Smooth muscle cell (in vitro differentiated cells): ENCODE data around the gene SHANK1. TPM values are rescaled to one million over a fixed set of nuclear protein-coding genes. Genes with fewer than 3 reads are reported as not detected.
"Not testable (repeated sequence)": the region's sequence is repeated elsewhere in the genome, so short reads cannot be mapped to it uniquely, and the experiment has no call there.

Experiments
- DNase-seq: peaks from one replicate; lab custom pipeline; 2025; ENCODE audit not compliant: unreplicated experiment; lab: John Stamatoyannopoulos, UW
- H2AFZ ChIP-seq: fragments of 200-600 bp; sonication (generic); 2 replicates; pipeline ENCODE4 v1.6.0; 2016; ENCODE audit warnings: antibody characterized with exemption, low read depth, mild to moderate bottlenecking
- H3F3A ChIP-seq: fragments of 200-600 bp; sonication (generic); 2 replicates; pipeline ENCODE4 v1.6.0; 2017; ENCODE audit warnings: antibody characterized with exemption, low read depth
- H3K27ac ChIP-seq: fragments of 200-600 bp; sonication (generic); 2 replicates; pipeline ENCODE4 v1.5.1; 2016; ENCODE audit warnings: low read depth, mild to moderate bottlenecking
- H3K27me3 ChIP-seq: fragments of 200-600 bp; sonication (generic); 2 replicates; pipeline ENCODE4 v1.6.1; 2016; ENCODE audit warnings: low read depth, mild to moderate bottlenecking
- H3K36me3 ChIP-seq: fragments of 200-600 bp; sonication (generic); 2 replicates; pipeline ENCODE4 v1.5.1; 2016; ENCODE audit warnings: low read depth
- H3K4me1 ChIP-seq: fragments of 200-600 bp; sonication (generic); 2 replicates; pipeline ENCODE4 v1.5.1; 2016; ENCODE audit warnings: low read depth
- H3K4me2 ChIP-seq: fragments of 200-600 bp; sonication (generic); 2 replicates; pipeline ENCODE4 v1.6.0; 2016; ENCODE audit warnings: mild to moderate bottlenecking
- H3K4me3 ChIP-seq: fragments of 200-600 bp; sonication (generic); 2 replicates; pipeline ENCODE4 v1.5.1; 2016; ENCODE audit warnings: mild to moderate bottlenecking
- H3K79me2 ChIP-seq: fragments of 200-600 bp; sonication (generic); 2 replicates; pipeline ENCODE4 v1.6.0; 2016; ENCODE audit warnings: low read depth, mild to moderate bottlenecking
- H3K9ac ChIP-seq: fragments of 200-600 bp; sonication (generic); 2 replicates; pipeline ENCODE4 v1.6.0; 2016; ENCODE audit warnings: low read depth
- H3K9me3 ChIP-seq: fragments of 200-600 bp; sonication (generic); replicated peaks from 2 replicates; pipeline ENCODE4 v1.5.1; 2016; ENCODE audit warnings: low read depth
- H4K20me1 ChIP-seq: fragments of 200-600 bp; sonication (generic); 2 replicates; pipeline ENCODE4 v1.6.0; 2016; ENCODE audit warnings: low read depth
- CTCF ChIP-seq: fragments of 200-600 bp; sonication (generic); IDR thresholded peaks from 2 replicates; pipeline ENCODE4 v1.5.1; 2017; ENCODE audit warnings: borderline replicate concordance, mild to moderate bottlenecking, antibody characterized with exemption; ENCODE audit not compliant: insufficient read depth, poor library complexity, severe bottlenecking
- WGBS: methylation state at CpG from one replicate; pipeline ENCODE4 v1.1.7; 2016; ENCODE audit warnings: low lambda C conversion rate; 5-methylcytosine and 5-hydroxymethylcytosine counted together
- polyA plus RNA-seq: library from polyadenylated mRNA; unstranded; fragments of >200 nt; fragmentation: Nextera tagmentation; extraction: Ambion mirVana; gene quantifications from 2 replicates; pipeline ENCODE4 v1.2.1, GENCODE V29; 2016
- total RNA-seq: library from RNA; depleted of rRNA; stranded (reverse); fragments of >200 nt; gene quantifications from 2 replicates; pipeline ENCODE4 v1.2.3, GENCODE V29; 2014

SHANK1 gene
- total and polyA plus RNA-seq, 2 experiments from 2014 or later, result 1.0 to 4.1 TPM

GRCh38 chr19:50761501-50761900, 41.9 kb upstream of the SHANK1 start:
- H3K4me3 ChIP-seq, H3K27ac ChIP-seq, H3K9ac ChIP-seq, H3K9me3 ChIP-seq, H3K27me3 ChIP-seq, H2AFZ ChIP-seq, H3K79me2 ChIP-seq, H3F3A ChIP-seq, H4K20me1 ChIP-seq, DNase-seq, H3K4me2 ChIP-seq, H3K36me3 ChIP-seq, H3K4me1 ChIP-seq: not testable (repeated sequence)
- WGBS, result 77% methylated on average over 3 of the region's 3 CpGs

DNA sequence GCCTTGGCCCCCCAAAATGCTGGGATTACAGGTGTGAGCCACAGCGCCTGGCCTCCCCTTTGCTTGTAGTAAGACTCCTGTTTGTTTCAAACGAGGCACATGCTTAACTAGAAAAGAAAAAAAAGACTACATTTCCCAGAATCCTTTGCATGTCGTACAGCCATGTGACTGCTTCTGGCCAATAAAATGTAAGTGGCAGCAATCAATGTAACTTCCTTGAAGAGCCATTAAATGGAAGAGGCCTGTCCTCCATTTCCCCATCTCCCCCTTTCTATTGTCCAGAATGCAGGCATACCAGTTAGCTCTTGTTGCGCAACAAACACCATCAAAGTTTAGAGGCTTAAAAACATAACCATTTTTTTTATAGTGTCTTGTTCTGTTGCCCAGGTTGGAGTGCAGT, 40.3 kb upstream of the SHANK1 start:
- Histone ChIP-seq H3K27ac (no peak overlapping the region), H3K36me3 (no peaks in the 10 kb centered on the region), H4K20me1 (no peaks in the 10 kb centered on the region), H3K4me1 (no peaks in the 10 kb centered on the region), H2AFZ (no peak overlapping the region), H3K4me3 (no peak overlapping the region), H3F3A (no peaks in the 10 kb centered on the region), H3K79me2 (no peaks in the 10 kb centered on the region), H3K27me3 (no peaks in the 10 kb centered on the region), H3K9me3 (no peaks in the 10 kb centered on the region), H3K4me2 (no peak overlapping the region), H3K9ac (no peak overlapping the region)
- DNase-seq, result no peak
- WGBS, result 68% methylated on average over 4 of the region's 4 CpGs
- TF ChIP-seq CTCF, result no peak

DNA sequence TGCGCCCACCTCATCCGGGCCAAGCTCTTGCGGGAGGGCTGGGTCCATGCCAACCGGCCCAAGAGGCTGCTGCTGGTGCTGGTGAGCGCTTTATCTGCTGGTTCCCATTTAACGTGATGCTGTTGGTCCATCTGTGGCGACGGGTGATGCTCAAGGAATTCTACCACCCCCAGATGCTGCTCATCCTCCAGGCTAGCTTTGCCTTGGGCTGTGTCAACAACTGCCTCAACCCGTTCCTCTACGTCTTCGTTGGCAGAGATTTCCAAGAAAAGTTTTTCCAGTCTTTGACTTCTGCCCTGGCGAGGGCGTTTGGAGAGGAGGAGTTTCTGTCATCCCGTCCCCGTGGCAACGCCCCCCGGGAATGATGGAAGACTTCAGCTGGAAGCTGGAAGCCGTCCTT, 39.5 kb upstream of the SHANK1 start:
- not testable (repeated sequence) for H3K9me3 ChIP-seq, H3F3A ChIP-seq, H3K27ac ChIP-seq, H2AFZ ChIP-seq, H3K4me2 ChIP-seq, DNase-seq, H3K79me2 ChIP-seq, H3K4me1 ChIP-seq, H3K9ac ChIP-seq, H4K20me1 ChIP-seq, H3K27me3 ChIP-seq, H3K4me3 ChIP-seq, H3K36me3 ChIP-seq
- 82% methylated on average over 18 of the region's 18 CpGs for WGBS

DNA sequence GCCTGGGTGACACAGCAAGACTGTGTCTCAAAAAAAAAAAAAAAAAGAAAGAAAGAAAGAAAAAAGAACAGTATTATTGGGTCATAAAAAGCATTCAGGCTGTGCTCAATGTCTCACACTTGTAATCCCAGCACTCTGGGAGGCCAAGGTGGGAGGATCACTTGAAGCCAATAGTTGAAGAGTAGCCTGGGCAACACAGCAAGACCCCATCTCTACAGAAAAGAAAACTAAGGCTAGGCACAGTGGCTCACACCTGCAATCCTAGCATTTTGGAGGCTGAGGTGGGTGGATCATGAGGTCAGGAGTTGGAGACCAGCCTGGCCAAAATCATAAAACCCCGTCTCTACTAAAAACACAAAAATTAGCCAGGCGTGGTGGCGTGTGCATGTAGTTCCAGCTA, 38.0 kb upstream of the SHANK1 start:
- 98% methylated on average over 3 of the region's 3 CpGs for WGBS
- H3K4me2 ChIP-seq, result not testable (repeated sequence)

DNA sequence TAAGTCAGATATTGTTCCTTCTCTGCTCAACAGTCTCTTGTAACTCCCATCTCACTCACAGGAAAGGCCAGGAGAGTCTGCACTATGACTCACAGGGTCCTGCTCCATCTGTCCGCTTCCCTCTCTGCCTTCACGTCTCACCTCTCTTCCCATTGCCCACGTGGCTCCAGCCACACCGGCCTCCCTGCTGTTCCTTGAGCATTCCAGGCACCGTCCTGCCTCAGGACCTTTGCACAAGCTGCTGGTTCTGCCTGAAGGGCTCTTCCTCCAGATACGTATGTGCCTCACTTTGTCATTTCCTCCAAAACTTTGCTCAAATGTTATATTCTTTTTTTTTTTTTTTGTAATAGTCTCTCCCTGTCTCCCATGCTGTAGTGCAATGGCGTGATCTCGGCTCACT, 36.6 kb upstream of the SHANK1 start:
- H3F3A ChIP-seq, H3K9me3 ChIP-seq, H3K27ac ChIP-seq, H3K4me2 ChIP-seq, H4K20me1 ChIP-seq, H3K79me2 ChIP-seq, DNase-seq, H3K4me3 ChIP-seq, H3K36me3 ChIP-seq, H2AFZ ChIP-seq, H3K27me3 ChIP-seq, H3K9ac ChIP-seq, H3K4me1 ChIP-seq: not testable (repeated sequence)
- WGBS, result 58% methylated on average over 8 of the region's 8 CpGs

More for the DNA sequence above, 38.0 kb upstream of the SHANK1 start:
- H3K79me2 ChIP-seq, H3F3A ChIP-seq, H3K27me3 ChIP-seq, H3K4me3 ChIP-seq, H3K36me3 ChIP-seq, H3K4me1 ChIP-seq, H4K20me1 ChIP-seq, H3K9me3 ChIP-seq, H3K27ac ChIP-seq, H2AFZ ChIP-seq, DNase-seq, H3K9ac ChIP-seq: not testable (repeated sequence)

GRCh38 chr19:50753879-50754278, 34.3 kb upstream of the SHANK1 start:
- no peak for DNase-seq
- no peaks in the 10 kb centered on the region for H3K36me3 ChIP-seq

More at GRCh38 chr19:50753879-50754278, 34.3 kb upstream of the SHANK1 start:
- H3K27me3 ChIP-seq, result no peaks in the 10 kb centered on the region
- H2AFZ ChIP-seq, result no peak overlapping the region
- H3K4me1 ChIP-seq, result no peaks in the 10 kb centered on the region
- no peaks in the 10 kb centered on the region for H3K9me3 ChIP-seq
- H3K9ac ChIP-seq, result no peak overlapping the region
- H3K79me2 ChIP-seq, result no peaks in the 10 kb centered on the region
- no peaks in the 10 kb centered on the region for H4K20me1 ChIP-seq
- no peak overlapping the region for H3K27ac ChIP-seq
- 90% methylated on average over 4 of the region's 4 CpGs for whole genome bisulfite sequencing
- no peak overlapping the region for H3K4me2 ChIP-seq
- TF ChIP-seq CTCF, result no peak
- H3F3A ChIP-seq, result no peaks in the 10 kb centered on the region
- no peak overlapping the region for H3K4me3 ChIP-seq
